ENCODE data around the gene HOXA3. TPM values are rescaled to one million over a fixed set of nuclear protein-coding genes. Genes with fewer than 3 reads are reported as not detected.
A peak's percentile ranks its signal among the peaks of the same experiment; 100 is the strongest.

Gene HOXA3
- total RNA-seq, 1 experiment from 2014 or later, result 4.5 TPM

- H3K4me1 ChIP-seq (ENCODE audit: insufficient read depth, low read length), result peaks cover 36% of the 10 kb centered on the region
- intact Hi-C loops (cut with micrococcal nuclease), result no loop called here
- no peaks in the 10 kb centered on the region for H4K20me1 ChIP-seq (ENCODE audit: low read length)
- CTCF ChIA-PET, result no interaction called here
- no peak overlapping the region for H3K9ac ChIP-seq (ENCODE audit: low read length)
- no peaks in the 10 kb centered on the region for H3K27me3 ChIP-seq (ENCODE audit: low read length)
- H3K36me3 ChIP-seq (ENCODE audit: low read depth, low read length), result no peaks in the 10 kb centered on the region
- no peak overlapping the region for H3K4me2 ChIP-seq (ENCODE audit: low read length)
- DNase-seq (peak; percentile 22), ATAC-seq (no peak)
- H3K9me2 ChIP-seq (replicated peaks; ENCODE audit: low read length), result no peaks in the 10 kb centered on the region
- no peaks in the 10 kb centered on the region for H3F3A ChIP-seq (ENCODE audit: low read length, unreplicated experiment)
- H3K79me2 ChIP-seq (ENCODE audit: low read length), result peaks cover 41% of the 10 kb centered on the region
- no peak overlapping the region for H3K27ac ChIP-seq (ENCODE audit: low read length)
- TF ChIP-seq EZH2 (IDR thresholded peaks at IDR 0.05; ENCODE audit: low read length, unreplicated experiment) (no peak), EZH2phosphoT487 (IDR thresholded peaks at IDR 0.05; ENCODE audit: borderline replicate concordance, low read length) (no peak), CTCF (conservative IDR thresholded peaks at IDR 0.05; ENCODE audit: low read depth, low read length) (no peak)
- POLR2A ChIA-PET (ENCODE audit: unreplicated experiment), result no interaction called here
- H3K4me3 ChIP-seq (ENCODE audit: low read length), result no peak overlapping the region
- H3K9me3 ChIP-seq (ENCODE audit: low read length), result no peaks in the 10 kb centered on the region
- H2AFZ ChIP-seq (ENCODE audit: low read length), result no peak overlapping the region
- no TSS peak for BruUV-seq (replicated peaks)
Measured at GRCh38 chr7:27108390-27109127, 43.8 kb downstream of the HOXA3 start.

- peaks cover 36% of the 10 kb centered on the region for H3K4me1 ChIP-seq (ENCODE audit: insufficient read depth, low read length)
- H3K9me2 ChIP-seq (replicated peaks; ENCODE audit: low read length), result no peaks in the 10 kb centered on the region
- no TSS peak for BruUV-seq (replicated peaks)
- no peaks in the 10 kb centered on the region for H3K27me3 ChIP-seq (ENCODE audit: low read length)
- no peak overlapping the region for H3K4me3 ChIP-seq (ENCODE audit: low read length)
- ChIA-PET POLR2A (ENCODE audit: unreplicated experiment) (no interaction called here), CTCF (no interaction called here)
- H3K4me2 ChIP-seq (ENCODE audit: low read length), result no peak overlapping the region
- no peak overlapping the region for H2AFZ ChIP-seq (ENCODE audit: low read length)
- H3K79me2 ChIP-seq (ENCODE audit: low read length), result peaks cover 32% of the 10 kb centered on the region
- no peaks in the 10 kb centered on the region for H4K20me1 ChIP-seq (ENCODE audit: low read length)
- ATAC-seq (no peak), DNase-seq (no peak)
- no peaks in the 10 kb centered on the region for H3K9me3 ChIP-seq (ENCODE audit: low read length)
- no peaks in the 10 kb centered on the region for H3K36me3 ChIP-seq (ENCODE audit: low read depth, low read length)
- H3F3A ChIP-seq (ENCODE audit: low read length, unreplicated experiment), result no peaks in the 10 kb centered on the region
- no peak overlapping the region for H3K27ac ChIP-seq (ENCODE audit: low read length)
- intact Hi-C loops (cut with micrococcal nuclease), result no loop called here
- TF ChIP-seq EZH2 (IDR thresholded peaks at IDR 0.05; ENCODE audit: low read length, unreplicated experiment) (no peak), EZH2phosphoT487 (IDR thresholded peaks at IDR 0.05; ENCODE audit: borderline replicate concordance, low read length) (no peak), CTCF (conservative IDR thresholded peaks at IDR 0.05; ENCODE audit: low read depth, low read length) (no peak)
- no peak overlapping the region for H3K9ac ChIP-seq (ENCODE audit: low read length)
Measured at GRCh38 chr7:27107391-27108381, 44.7 kb downstream of the HOXA3 start.

All from PC-3 (cell line).